Globus pallidus (tissue), 1 donor: ENCODE data around the gene DNASE1L1.

Source experiments
- DNase-seq: peaks from one replicate; pipeline ENCODE4 v3.0.0-alpha.2; 2015; ENCODE audit warnings: low spot score

DNASE1L1 gene

GRCh38 chrX:154436374-154436982 is 27.4 kb upstream of the DNASE1L1 start:
- no peak for DNase-seq

GRCh38 chrX:154435171-154435733 is 26.2 kb upstream of the DNASE1L1 start:
- no peak for DNase-seq

DNA sequence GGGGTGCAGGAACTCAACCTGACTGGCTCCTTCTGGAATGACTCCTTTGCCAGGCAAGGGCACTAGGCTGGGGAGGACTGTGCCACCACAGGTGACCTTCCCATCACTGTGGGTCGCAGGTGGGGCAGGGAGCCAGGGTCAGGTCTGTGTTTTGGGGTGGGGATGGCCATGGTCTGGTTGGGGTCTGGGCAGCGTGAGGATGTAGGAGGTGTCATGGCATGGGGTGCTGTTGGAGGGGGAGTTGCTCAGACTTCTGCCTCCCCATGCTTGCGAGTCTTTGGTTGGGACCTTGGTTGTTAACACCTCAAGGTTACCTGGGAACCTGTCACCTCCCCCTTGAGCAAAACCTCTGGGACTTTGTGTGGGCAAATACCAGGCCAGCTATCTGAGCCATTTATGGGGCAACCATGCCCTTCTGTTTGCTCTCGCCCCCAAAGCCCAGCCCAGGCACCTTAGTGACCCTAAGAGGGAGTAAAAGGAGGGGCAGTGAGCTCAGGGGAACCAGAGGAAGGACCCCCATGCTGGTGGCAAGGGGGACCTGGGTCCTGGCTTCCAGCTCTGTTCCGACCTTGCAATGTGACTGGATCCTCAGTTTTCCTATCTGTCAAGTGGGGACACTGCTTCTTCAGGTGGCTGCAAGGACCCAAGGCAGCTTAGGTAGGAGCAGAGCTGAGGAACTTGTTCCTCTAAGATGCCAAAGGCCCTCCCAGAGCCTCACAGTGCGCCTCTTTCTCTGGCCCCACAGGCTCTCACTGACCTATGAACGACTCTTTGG is 25.5 kb upstream of the DNASE1L1 start:
- DNase-seq = no peak

GRCh38 chrX:154433605-154434004 is 24.6 kb upstream of the DNASE1L1 start:
- no peak for DNase-seq

DNA sequence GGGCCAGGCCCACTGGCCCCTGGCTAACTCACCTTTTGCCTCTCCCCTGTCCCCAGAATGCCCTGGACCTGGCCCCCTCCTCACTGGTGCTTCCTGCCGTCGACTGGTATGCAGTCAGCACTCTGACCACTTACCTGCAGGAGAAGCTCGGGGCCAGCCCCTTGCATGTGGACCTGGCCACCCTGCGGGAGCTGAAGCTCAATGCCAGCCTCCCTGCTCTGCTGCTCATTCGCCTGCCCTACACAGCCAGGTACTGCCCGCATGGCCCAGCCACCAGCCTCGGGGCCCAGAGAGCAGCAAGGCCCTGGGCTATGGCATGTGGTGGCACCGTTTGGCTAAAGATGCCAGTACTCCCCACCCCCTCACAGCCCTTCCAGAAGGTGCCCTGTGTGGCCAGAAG is 23.2 kb upstream of the DNASE1L1 start:
- no peak for DNase-seq

GRCh38 chrX:154431341-154431740 is 22.3 kb upstream of the DNASE1L1 start:
- DNase-seq = no peak

DNA sequence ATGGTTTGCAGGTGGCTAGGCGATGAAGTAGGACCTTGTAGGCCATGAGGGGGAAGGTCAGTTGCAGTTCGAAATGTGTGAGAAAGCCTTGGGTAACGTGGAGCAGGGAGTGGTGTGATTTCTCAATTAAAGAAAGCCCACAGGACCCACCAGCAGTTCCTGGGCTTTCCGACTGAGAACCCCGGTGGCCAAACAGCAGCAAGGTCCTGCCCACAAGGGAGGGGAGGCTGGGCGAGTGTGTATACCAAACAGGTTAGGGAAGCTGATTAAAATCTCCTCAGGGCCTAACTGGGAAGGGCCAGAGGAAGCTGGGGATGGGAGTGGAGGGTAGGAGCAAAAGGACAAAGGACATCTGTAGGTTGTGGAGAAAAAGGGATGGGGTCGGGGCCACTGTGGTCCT is 21.9 kb upstream of the DNASE1L1 start:
- no peak for DNase-seq

DNA sequence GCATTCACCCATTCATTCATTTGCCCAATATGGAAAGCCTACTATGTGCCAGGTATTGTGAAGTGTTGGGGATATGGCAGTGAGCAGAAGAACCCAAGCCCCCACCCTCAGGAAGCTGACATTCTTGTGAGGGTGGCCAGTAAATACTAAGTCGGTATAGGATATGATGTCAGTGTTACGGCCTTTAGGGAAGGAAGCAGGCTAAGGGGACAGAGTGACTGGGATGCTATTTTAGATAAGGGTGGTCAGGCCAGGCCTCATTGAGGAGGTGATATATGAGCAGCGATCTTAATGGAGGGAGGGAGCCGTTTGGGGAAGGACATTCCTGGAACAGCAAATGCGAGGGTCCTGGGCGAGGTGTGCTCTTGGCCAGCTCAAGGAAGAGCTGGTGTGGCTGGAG is 21.4 kb upstream of the DNASE1L1 start:
- no peak for DNase-seq

DNA sequence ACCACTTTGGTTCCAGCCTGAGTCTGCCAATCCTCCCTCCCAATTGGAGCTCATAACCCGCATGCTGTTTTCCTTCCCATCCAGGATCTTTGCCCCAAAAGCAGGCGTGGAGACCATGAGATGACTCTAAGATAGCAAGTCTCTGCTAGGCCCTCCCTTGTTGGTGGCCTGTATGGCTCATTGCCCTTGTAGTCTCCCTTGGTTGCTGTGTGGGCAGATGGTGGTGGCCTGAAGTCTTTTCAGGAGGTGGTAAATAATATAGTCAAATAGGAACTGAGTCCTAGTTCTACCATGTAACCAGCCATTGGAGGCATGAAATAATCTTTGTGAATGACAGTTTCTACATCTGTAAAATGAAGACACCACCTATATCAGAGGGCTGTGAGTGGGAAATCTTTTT is 20.7 kb upstream of the DNASE1L1 start:
- DNase-seq = no peak

GRCh38 chrX:154428176-154429171 is 19.4 kb upstream of the DNASE1L1 start, which contains the start of gene ATP6AP1:
Gene ATP6AP1, plus strand, starts transcription at chrX:154428677. Its CDS starts 16 bp downstream, at chrX:154428693.
- DNase-seq = peak; percentile 89

- DNase-seq = no peak
These were observed 18.1 kb upstream of the DNASE1L1 start for GRCh38 chrX:154426916-154427770.

DNA sequence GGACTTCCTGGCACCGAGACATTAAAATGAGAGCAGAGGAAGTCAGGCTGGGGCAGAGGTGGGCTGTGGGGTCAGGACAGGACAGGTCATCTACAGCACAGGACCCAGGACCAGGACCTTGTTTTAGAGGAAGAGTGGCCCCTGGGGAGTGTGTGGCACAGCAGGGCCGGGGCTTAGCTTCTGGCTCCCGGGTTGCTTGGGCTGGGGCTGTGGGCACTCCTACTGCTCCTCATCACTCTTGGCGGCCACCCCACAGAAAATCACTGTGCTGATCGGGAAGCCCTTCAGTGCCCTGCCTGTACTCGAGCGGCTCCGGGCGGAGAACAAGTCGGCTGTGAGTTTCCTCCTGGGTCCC is 11.3 kb upstream of the DNASE1L1 start:
- DNase-seq = no peak

GRCh38 chrX:154419688-154420401 is 10.8 kb upstream of the DNASE1L1 start:
- DNase-seq = no peak

DNA sequence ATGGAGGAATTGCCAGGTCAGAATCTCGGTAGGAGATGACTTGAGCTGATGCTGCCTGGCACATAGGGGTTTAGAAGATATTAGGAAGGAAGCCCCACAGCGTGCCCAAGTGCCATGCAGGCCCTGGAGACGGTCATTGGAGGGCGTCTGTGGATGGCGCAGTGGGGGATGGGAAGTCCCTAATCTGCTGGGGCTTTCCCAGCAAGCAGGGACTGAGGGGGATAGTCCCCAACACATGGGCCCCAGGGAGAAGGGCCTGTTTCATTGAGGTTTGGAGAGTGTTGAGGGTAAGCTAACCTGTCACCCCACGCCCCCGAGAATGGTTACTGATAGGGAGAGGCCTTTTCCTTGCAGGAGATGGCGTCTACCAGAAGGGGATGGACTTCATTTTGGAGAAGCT is 10.1 kb upstream of the DNASE1L1 start:
- DNase-seq = no peak

GRCh38 chrX:154417157-154417556 is 8.1 kb upstream of the DNASE1L1 start:
- DNase-seq = no peak

DNA sequence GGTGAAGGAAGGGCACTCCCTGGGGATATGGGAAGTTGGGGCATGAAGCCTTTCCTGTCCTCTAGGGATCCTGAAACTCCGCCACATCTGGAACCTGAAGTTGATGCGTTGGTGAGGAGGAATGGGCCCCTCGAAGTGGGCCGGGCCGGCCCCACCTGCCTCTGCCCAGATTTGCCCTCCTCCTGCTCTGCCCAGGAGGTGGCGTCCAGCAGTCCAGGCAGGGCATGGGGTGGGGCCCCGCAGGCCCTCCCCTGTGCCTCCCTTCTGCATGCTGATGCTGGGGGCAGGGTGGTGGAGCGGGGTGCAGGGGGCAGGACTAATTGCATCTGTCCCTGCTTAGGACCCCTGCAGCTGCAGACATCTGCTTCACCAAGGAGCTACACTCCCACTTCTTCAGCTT is 4.1 kb upstream of the DNASE1L1 start:
- DNase-seq = no peak

DNA sequence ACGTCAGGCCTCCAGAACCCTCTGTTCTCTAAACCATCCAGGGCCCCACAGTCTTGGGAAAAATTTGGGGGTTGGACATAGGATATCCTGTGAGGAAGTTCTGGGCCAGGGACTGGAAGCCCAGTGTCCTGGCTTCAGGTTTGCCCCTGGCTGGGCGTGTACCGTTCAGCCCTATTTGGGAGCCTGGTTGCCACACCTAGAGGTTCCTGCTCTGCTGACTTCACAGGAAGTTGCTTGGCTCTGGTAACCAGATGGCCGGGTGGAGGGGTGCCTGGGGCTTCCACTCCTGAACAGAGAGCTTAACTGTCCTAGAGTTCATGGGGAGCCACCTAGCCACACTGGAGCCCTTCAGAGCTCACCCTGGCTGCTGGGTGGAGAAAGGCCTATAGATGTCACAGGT is 3.4 kb upstream of the DNASE1L1 start:
- no peak for DNase-seq

GRCh38 chrX:154411981-154412340 is 2.9 kb upstream of the DNASE1L1 start:
- no peak for DNase-seq

- DNase-seq = no peak
These were observed 314 bp downstream of the DNASE1L1 start for GRCh38 chrX:154408659-154409221.

DNA sequence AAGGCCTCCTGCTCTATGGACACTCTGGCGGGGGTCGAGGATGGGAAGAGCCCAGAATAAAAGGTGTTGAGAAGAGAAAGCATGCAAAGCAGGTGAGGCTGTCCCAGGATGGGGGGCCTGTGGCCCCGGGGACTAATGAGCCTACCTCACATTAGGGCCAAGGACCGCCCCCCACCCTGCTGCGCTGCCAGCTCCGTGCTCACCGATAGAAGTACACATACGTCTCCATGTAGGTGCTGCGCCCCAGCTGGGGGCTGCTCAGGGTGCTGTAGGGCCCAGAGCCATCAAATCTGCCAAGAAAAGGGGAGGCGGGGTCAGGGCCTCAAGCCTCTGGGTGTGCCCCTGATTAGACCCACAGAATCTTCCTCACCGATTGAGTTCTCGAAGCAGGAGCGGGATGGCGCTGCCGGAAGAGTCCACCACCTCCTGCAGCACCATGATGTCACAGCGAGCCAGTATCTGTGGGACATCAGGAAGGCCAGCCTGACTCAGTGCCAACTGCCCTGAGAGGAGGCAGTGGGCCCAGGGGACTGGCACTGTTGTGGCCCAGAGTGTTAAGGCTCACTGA is 4.3 kb downstream of the DNASE1L1 start:
- no peak for DNase-seq
